Activated CD8-positive, alpha-beta memory T cell treated with anti-CD3 and anti-CD28 coated beads for 36 hours (primary cell): ENCODE data around the gene CDC42BPG. TPM values are rescaled to one million over a fixed set of nuclear protein-coding genes. Genes with fewer than 3 reads are reported as not detected.

ENCODE experiments used
- CTCF ChIA-PET: fragments of 350-600 bp; sonication (Branson Sonifier 250); formaldehyde crosslinking; loops from one replicate; lab custom pipeline; 2021; ENCODE audit warnings: antibody characterized with exemption; lab: Charles Lee
- POLR2A ChIA-PET: fragments of 350-600 bp; sonication (Branson Sonifier 250); formaldehyde crosslinking; loops from one replicate; lab custom pipeline; 2021; ENCODE audit warnings: antibody characterized with exemption; lab: Charles Lee
- total RNA-seq, 2 experiments: library from RNA; stranded (reverse); gene quantifications; one replicate each; pipeline ENCODE4 v1.2.3, GENCODE V29; 2021

The CDC42BPG gene
- total RNA-seq, 2 experiments from 2014 or later, result 0.11 to 0.50 TPM

- CTCF ChIA-PET, result interaction anchor here (0.7 to 27.3 kb wide), 9 partner anchors 9 to 263 kb away, joined by 3 to 475 read pairs (median 28); partner anchors contain the start of genes ARL2 and EHD1
These were observed 4.6 kb upstream of the CDC42BPG start for GRCh38 chr11:64848826-64849597.

GRCh38 chr11:64848214-64848825 is 3.9 kb upstream of the CDC42BPG start:
- CTCF ChIA-PET, result interaction anchor here (0.9 to 27.3 kb wide), 9 partner anchors 11 to 334 kb away, joined by 3 to 475 read pairs (median 28); partner anchors contain the start of genes ARL2, CAPN1, EHD1 and MAP4K2

More at GRCh38 chr11:64848826-64849597, 4.6 kb upstream of the CDC42BPG start:
- POLR2A ChIA-PET, result interaction anchor here (0.6 to 4.4 kb wide), 6 partner anchors 10 to 51 kb away, joined by 3 to 20 read pairs (median 4); partner anchors contain the start of gene EHD1

GRCh38 chr11:64846998-64847666 is 2.7 kb upstream of the CDC42BPG start:
- CTCF ChIA-PET, result interaction anchor here (0.5 to 27.3 kb wide), 12 partner anchors 10 to 335 kb away, joined by 3 to 475 read pairs (median 6); partner anchors contain the start of genes ARL2, CAPN1, EHD1 and MAP4K2
- POLR2A ChIA-PET, result interaction anchor here (0.6 to 4.4 kb wide), 4 partner anchors 21 to 41 kb away, joined by 3 to 20 read pairs (median 4); partner anchors contain the start of gene EHD1

More at GRCh38 chr11:64848214-64848825, 3.9 kb upstream of the CDC42BPG start:
- POLR2A ChIA-PET, result interaction anchor here (0.9 to 4.4 kb wide), 5 partner anchors 11 to 52 kb away, joined by 3 to 20 read pairs (median 5); partner anchors contain the start of gene EHD1

- ChIA-PET CTCF (interaction anchor here (0.8 to 27.3 kb wide), 9 partner anchors 8 to 263 kb away, joined by 3 to 475 read pairs (median 7); partner anchors contain the start of genes ARL2 and EHD1), POLR2A (interaction anchor here (1.9 kb wide), 1 partner anchor 42 kb away, joined by 4 read pairs; no protein-coding TSS in a partner anchor)
These were observed 1.3 kb upstream of the CDC42BPG start for GRCh38 chr11:64845776-64846129.

- CTCF ChIA-PET, result interaction anchor here (0.8 to 27.3 kb wide), 9 partner anchors 8 to 264 kb away, joined by 3 to 475 read pairs (median 7); partner anchors contain the start of genes ARL2 and EHD1
These were observed 799 bp upstream of the CDC42BPG start for GRCh38 chr11:64845129-64845775.

GRCh38 chr11:64843686-64844329 is 645 bp downstream of the CDC42BPG start:
- ChIA-PET POLR2A (no interaction called here), CTCF (interaction anchor here (0.7 to 27.3 kb wide), 12 partner anchors 10 to 169 kb away, joined by 3 to 475 read pairs (median 4); partner anchors contain the start of genes EHD1, MAP4K2, MEN1 and PPP2R5B)

More at GRCh38 chr11:64845129-64845775, 799 bp upstream of the CDC42BPG start:
- POLR2A ChIA-PET, result interaction anchor here (1.9 kb wide), 1 partner anchor 42 kb away, joined by 4 read pairs; no protein-coding TSS in a partner anchor

GRCh38 chr11:64842851-64843685 is 1.4 kb downstream of the CDC42BPG start:
- POLR2A ChIA-PET, result no interaction called here
- CTCF ChIA-PET, result interaction anchor here (1.1 to 27.3 kb wide), 4 partner anchors 17 to 75 kb away, joined by 3 to 475 read pairs (median 247); partner anchors contain the start of gene EHD1

- POLR2A ChIA-PET, result interaction anchor here (0.7 kb wide), 1 partner anchor 172 kb away, joined by 3 read pairs; no protein-coding TSS in a partner anchor
- CTCF ChIA-PET, result interaction anchor here (21.6 kb wide), 1 partner anchor 51 kb away, joined by 475 read pairs; no protein-coding TSS in a partner anchor
These were observed 2.1 kb downstream of the CDC42BPG start for GRCh38 chr11:64842366-64842759.

GRCh38 chr11:64841592-64842365 is 2.7 kb downstream of the CDC42BPG start:
- ChIA-PET CTCF (interaction anchor here (21.6 kb wide), 1 partner anchor 51 kb away, joined by 475 read pairs; no protein-coding TSS in a partner anchor), POLR2A (interaction anchor here (0.7 kb wide), 1 partner anchor 173 kb away, joined by 3 read pairs; no protein-coding TSS in a partner anchor)

- ChIA-PET POLR2A (no interaction called here), CTCF (interaction anchor here (0.8 kb wide), 1 partner anchor 9 kb away, joined by 3 read pairs; no protein-coding TSS in a partner anchor)
These were observed 4.3 kb downstream of the CDC42BPG start for GRCh38 chr11:64839887-64840782.

- POLR2A ChIA-PET, result no interaction called here
These were observed 5.1 kb downstream of the CDC42BPG start for GRCh38 chr11:64839335-64839734.

GRCh38 chr11:64838600-64839334 is 5.7 kb downstream of the CDC42BPG start:
- POLR2A ChIA-PET, result no interaction called here
- CTCF ChIA-PET, result interaction anchor here (1.0 kb wide), 1 partner anchor 55 kb away, joined by 3 read pairs; no protein-coding TSS in a partner anchor

More at GRCh38 chr11:64839335-64839734, 5.1 kb downstream of the CDC42BPG start:
- CTCF ChIA-PET, result interaction anchor here (0.8 to 1.0 kb wide), 2 partner anchors 10 to 55 kb away, joined by 3 read pairs; no protein-coding TSS in a partner anchor

- ChIA-PET CTCF (no interaction called here), POLR2A (no interaction called here)
These were observed 6.5 kb downstream of the CDC42BPG start for GRCh38 chr11:64837887-64838351.
